ENCODE measurements around the gene ITPKB. TPM values are rescaled to one million over a fixed set of nuclear protein-coding genes. Genes with fewer than 3 reads are reported as not detected.

ITPKB gene
- total and polyA plus RNA-seq, 8 donors, result 25.0 to 38.7 (median 32.6) TPM

DNA sequence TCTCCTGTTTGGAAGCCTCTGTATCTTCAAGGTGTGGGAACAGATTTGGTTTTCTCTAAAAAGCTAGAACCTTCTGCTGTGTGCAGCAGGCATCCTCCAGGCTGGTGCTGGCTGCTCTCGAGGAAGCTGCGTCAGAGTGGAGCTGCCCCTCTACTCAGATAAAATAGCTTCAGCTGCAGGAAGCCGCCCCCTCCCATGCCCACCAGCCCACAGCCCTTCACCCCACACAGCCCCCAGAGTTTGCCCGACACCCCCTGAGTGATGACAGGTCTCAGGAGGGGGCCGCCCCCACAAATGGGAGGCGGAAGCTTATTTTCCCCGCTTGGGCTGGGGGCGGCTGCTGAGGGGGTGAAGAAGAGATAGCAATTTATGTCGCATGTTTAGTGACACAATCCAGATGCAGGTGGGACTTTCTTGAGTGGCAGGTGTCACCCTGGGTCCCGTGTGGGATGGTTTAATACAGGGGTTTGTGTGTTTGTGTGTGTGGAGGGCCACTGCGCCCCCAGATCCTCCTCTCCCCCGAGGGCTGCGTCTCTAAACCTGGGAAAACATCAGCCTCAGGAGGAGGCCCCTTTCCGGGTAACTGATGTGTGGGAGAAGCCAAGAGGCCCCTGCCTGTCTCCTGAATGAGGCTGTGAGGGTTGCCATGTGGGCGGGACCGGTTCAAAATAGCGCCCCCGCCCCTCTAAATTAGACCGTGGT, 135.1 kb downstream of the ITPKB start:
- ATAC-seq (no peak), DNase-seq (no peak)
- H3K4me3 ChIP-seq, result no peak overlapping the region
- TF ChIP-seq, protein P1, sequence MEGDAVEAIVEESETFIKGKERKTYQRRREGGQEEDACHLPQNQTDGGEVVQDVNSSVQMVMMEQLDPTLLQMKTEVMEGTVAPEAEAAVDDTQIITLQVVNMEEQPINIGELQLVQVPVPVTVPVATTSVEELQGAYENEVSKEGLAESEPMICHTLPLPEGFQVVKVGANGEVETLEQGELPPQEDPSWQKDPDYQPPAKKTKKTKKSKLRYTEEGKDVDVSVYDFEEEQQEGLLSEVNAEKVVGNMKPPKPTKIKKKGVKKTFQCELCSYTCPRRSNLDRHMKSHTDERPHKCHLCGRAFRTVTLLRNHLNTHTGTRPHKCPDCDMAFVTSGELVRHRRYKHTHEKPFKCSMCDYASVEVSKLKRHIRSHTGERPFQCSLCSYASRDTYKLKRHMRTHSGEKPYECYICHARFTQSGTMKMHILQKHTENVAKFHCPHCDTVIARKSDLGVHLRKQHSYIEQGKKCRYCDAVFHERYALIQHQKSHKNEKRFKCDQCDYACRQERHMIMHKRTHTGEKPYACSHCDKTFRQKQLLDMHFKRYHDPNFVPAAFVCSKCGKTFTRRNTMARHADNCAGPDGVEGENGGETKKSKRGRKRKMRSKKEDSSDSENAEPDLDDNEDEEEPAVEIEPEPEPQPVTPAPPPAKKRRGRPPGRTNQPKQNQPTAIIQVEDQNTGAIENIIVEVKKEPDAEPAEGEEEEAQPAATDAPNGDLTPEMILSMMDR (IDR thresholded peaks at IDR 0.05), result no peak
- H3K4me1 ChIP-seq, result peaks cover 3 to 14% of the 10 kb centered on the region in 2 donors
- no peak overlapping the region for H3K27ac ChIP-seq
- no peaks in the 10 kb centered on the region for H3K9me3 ChIP-seq
- intact Hi-C loops (cut with DNase I), result loop anchor here in 1 of 2 donors (10.0 kb wide), 1 partner anchor 179 kb away; no protein-coding TSS in a partner anchor
- H3K27me3 ChIP-seq, result no peaks in the 10 kb centered on the region
- H3K36me3 ChIP-seq, result no peaks in the 10 kb centered on the region

DNA sequence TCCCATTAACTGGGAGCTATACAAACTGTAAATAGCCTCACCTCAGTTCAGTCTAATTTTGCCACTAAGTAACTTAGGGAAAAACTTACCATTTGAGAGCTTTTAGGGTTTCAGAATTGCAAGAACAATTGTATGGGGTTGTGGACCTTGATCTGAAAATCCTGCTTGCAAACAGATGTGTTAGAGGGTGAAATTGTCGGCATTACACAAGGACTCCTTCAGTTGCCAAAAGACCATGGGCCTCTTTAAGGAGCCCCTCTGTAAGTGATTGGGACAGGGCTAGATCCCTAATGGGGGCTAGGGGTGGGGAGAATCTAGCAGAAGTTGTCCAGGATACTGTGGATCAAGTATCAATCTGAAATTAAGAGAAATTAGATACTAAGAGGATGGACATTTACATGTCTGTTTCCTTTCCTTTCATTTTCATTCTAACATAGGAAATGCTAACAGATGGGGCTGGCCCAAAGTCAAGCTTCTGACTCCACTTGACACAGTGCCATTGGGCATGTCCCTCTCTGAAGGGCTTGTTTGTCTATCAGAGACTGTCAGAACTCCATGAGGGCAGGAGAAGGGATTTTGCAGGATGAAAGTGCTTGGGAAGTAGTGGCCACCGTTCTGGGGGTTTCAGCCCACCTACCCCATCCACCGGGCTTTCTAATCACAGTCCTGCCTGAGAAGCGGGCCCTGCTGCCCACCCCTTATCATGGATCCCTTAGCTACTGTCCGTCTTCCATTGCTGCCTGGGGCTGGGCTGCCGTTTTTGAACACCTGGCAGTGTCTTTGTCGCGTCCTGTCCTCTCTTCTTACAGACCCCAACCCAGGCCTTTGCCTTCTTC, 135.8 kb downstream of the ITPKB start:
- no peaks in the 10 kb centered on the region for H3K27me3 ChIP-seq
- H3K36me3 ChIP-seq, result no peaks in the 10 kb centered on the region
- ATAC-seq (peak; percentile 31), DNase-seq (peak in 2 of 4 donors; percentile 24 to 52)
- H3K4me3 ChIP-seq, result no peak overlapping the region
- TF ChIP-seq, protein P1 (IDR thresholded peaks at IDR 0.05), result no peak
- no peaks in the 10 kb centered on the region for H3K9me3 ChIP-seq
- intact Hi-C loops (cut with DNase I), result loop anchor here in 1 of 2 donors (10.0 kb wide), 1 partner anchor 178 kb away; no protein-coding TSS in a partner anchor
- no peak overlapping the region for H3K27ac ChIP-seq
- H3K4me1 ChIP-seq, result peaks cover 3 to 14% of the 10 kb centered on the region in 2 donors

DNA sequence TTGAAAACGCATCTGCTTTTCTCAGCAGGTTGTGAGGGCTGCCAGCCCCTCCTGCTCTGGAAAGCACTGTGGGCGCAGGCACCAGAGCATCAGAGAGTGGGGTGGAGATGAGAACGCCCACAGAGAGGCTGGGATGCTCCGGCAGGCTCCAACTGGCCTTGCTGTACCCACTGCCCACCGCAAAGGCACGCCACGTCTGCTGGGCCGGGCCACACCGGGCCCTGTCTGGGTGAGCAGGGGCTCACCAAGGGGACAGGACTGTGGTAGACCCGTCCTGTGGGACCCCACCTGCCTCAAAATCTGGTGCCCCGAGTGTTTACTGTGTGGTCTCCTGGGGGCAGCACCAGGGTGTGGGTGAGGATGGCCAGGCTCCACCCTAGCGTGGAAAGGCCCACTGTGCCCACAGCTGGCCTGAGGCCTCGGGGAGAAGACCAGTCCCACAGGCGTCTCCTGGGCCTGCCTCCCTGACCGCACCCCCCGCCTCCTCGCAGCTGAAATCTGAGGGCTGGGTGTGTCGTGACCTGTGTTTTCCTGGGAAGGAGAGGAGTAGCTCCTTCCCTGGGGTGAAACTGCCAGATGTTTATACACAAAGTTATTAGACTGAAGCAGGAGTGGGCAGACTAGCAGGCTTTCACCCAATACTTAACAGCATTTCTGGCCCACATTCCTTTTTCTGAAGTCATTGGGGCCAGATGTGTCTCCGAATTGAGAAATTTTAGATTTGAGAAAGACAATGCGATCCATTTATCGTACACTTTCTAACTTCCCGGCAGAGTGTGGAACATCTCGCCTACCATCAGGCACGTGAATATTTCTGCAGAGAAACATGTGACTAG, 136.7 kb downstream of the ITPKB start:
- Histone ChIP-seq H3K27ac (no peak overlapping the region), H3K36me3 (no peaks in the 10 kb centered on the region), H3K27me3 (no peaks in the 10 kb centered on the region), H3K9me3 (no peaks in the 10 kb centered on the region), H3K4me3 (no peak overlapping the region), H3K4me1 (peaks cover 3 to 14% of the 10 kb centered on the region in 2 donors)
- intact Hi-C loops (cut with DNase I), result loop anchor here in 1 of 2 donors (10.0 kb wide), 1 partner anchor 178 kb away; no protein-coding TSS in a partner anchor
- ATAC-seq (peak; percentile 31), DNase-seq (peak in 2 of 4 donors; percentile 27 to 33)
- TF ChIP-seq, protein P1 (IDR thresholded peaks at IDR 0.05), result no peak

DNA sequence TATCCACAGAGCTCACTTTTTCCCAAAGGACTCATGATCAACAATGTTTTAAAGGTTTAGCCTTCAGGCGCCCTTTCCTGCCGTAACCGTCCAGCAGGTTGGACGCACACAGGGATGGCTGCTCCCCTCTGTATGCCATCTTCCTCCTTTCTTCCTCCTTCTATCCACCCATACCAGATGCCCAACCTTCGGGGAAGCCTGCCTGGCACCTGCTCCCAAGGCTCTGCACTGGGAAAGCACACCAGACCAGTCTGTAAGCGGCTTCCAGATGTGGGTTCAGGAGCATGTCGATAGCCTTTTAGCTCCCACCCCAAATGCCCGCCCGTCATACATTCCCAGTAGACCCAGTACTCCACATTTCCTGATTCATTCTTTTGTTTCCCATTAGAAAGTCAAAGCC, 137.6 kb downstream of the ITPKB start:
- Histone ChIP-seq H3K9me3 (no peaks in the 10 kb centered on the region), H3K27ac (no peak overlapping the region), H3K36me3 (no peaks in the 10 kb centered on the region), H3K27me3 (no peaks in the 10 kb centered on the region), H3K4me1 (peaks cover 3 to 14% of the 10 kb centered on the region in 2 donors), H3K4me3 (no peak overlapping the region)
- DNase-seq (no peak), ATAC-seq (no peak)
- intact Hi-C loops (cut with DNase I), result loop anchor here in 1 of 2 donors (10.0 kb wide), 1 partner anchor 177 kb away; no protein-coding TSS in a partner anchor
- TF ChIP-seq, protein P1 (IDR thresholded peaks at IDR 0.05), result no peak

Data from left lung (tissue), 10 donors.